IgD-negative memory B cell (primary cell): ENCODE measurements around the gene ENPP1. TPM values are rescaled to one million over a fixed set of nuclear protein-coding genes. Genes with fewer than 3 reads are reported as not detected.

Source experiments
- H3K27ac Mint-ChIP-seq, 3 donors: one replicate each; pipeline ENCODE4 v1.8.0; 2020 to 2022; ENCODE audit warnings: mild to moderate bottlenecking in 3 of 3, mixed read lengths in 3 of 3, moderate library complexity in 1 of 3
- H3K27me3 Mint-ChIP-seq: one replicate; pipeline ENCODE4 v1.8.0; 2021; ENCODE audit warnings: mixed read lengths
- H3K36me3 Mint-ChIP-seq: one replicate; pipeline ENCODE4 v1.8.0; 2020; ENCODE audit warnings: mild to moderate bottlenecking, mixed read lengths
- H3K4me1 Mint-ChIP-seq, 3 donors: one replicate each; pipeline ENCODE4 v1.8.0; 2020 to 2022; ENCODE audit warnings: mixed read lengths in 3 of 3, mild to moderate bottlenecking in 1 of 3
- H3K4me3 Mint-ChIP-seq, 4 donors: one replicate each; pipeline ENCODE4 v1.8.0; 2020 to 2022; ENCODE audit warnings: mild to moderate bottlenecking in 4 of 4, mixed read lengths in 4 of 4, moderate library complexity in 3 of 4
- H3K9me3 Mint-ChIP-seq, 3 donors: one replicate each; pipeline ENCODE4 v1.8.0; 2020 to 2021; ENCODE audit warnings: mixed read lengths in 3 of 3, mild to moderate bottlenecking in 1 of 3
- polyA plus RNA-seq: library from polyadenylated mRNA; unstranded; fragments of 300-500 nt; fragmentation: Illumina TruSeq; gene quantifications from one replicate; pipeline ENCODE4 v1.2.3, GENCODE V29; 2021

Gene ENPP1
- polyA plus RNA-seq, 1 donor from 2014 or later: 0.34 TPM

DNA sequence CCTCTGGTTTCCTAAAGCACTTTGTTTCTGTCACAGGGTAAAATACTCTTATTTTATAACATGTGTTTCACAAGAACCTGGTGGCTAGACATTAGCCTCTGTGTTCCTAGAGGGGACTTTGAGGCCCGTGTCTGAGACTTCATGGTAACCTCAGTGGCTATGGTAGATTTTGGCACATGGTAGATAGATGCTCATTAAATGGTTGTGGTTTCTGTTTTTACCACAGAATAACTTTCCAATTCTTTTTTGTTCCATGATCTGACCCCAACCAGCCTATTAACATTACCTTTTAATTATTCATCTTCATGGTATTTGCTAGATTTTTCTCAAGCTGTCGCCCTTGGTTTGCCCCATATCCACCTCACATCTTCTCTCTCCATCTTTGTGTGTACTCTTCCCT is 109.0 kb downstream of the ENPP1 start:
- peaks cover 15% of the 10 kb centered on the region for H3K27me3 Mint-ChIP-seq
- no peaks in the 10 kb centered on the region for H3K36me3 Mint-ChIP-seq
- peaks cover 9 to 16% (median 10%) of the 10 kb centered on the region in 3 donors for H3K4me1 Mint-ChIP-seq
- H3K4me3 Mint-ChIP-seq: no peak overlapping the region
- H3K9me3 Mint-ChIP-seq: peaks cover 2 to 3% (median 2%) of the 10 kb centered on the region in 3 donors
- no peak overlapping the region for H3K27ac Mint-ChIP-seq

DNA sequence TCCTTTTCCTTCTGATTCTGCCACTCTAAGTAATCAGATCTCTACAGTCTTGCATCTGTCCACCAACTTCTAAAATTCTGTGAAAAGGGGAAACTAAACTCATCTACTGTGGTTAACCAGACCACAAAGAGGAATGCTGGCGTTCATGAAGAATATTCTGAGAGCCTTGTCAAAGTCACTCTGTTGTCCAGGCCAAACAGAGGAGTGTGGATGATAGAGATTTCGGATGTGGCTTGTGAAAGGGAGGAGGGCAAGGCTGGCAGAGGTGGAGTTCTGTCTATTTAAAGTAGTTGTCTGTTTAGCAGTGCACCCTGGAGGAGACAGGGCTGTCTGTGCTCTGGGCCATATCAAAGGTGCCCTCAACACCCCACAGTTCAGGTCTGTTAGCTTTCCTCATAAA is 109.5 kb downstream of the ENPP1 start:
- peaks cover 9 to 16% (median 10%) of the 10 kb centered on the region in 3 donors for H3K4me1 Mint-ChIP-seq
- H3K27me3 Mint-ChIP-seq: peaks cover 13% of the 10 kb centered on the region
- peaks cover 2 to 7% (median 2%) of the 10 kb centered on the region in 3 donors for H3K9me3 Mint-ChIP-seq
- no peaks in the 10 kb centered on the region for H3K36me3 Mint-ChIP-seq
- H3K27ac Mint-ChIP-seq: no peak overlapping the region
- H3K4me3 Mint-ChIP-seq: no peak overlapping the region

DNA sequence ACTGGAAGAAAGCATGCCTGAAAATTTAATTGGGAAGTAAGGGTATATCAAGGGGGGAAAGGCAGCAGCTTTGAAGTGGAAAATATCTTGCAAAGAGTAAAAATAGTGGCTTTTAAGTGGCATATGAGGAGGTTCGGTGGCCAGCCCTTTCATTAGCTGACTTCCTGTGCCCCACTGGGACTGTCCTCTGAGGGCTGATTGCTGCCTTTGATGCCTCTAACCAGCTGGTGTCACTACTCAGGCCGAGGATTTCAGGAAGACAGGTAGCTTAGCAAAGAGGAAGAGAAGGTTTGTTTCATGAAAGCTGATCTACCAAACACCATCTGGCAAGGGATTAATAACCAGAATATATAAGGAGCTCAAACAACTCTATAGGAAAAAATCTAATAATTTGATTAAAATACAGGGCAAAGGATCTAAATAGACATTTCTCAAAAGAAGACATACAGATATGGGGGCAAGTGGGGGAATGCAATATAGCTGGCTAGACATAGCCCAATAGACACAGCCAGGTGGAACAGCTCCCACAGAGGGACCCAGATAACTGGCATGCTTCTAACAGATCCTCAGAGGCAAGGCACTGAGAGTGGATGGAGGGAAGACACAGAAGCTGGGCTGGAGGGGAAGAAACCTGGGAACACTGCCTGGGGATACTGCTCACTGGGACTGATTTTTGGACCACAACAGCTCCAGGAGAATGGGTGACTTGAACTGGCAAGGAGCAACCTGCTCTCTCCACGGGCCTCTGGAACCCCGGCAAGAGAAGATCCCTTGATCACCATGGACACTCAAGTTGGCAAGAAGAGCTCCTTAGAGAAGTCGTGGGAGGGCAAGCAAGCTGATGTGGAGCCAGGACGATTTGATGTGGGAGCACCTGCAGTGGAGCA is 110.2 kb downstream of the ENPP1 start:
- Mint-ChIP-seq H3K9me3 (peaks cover 2 to 14% (median 2%) of the 10 kb centered on the region in 3 donors), H3K4me3 (no peak overlapping the region), H3K27ac (no peak overlapping the region), H3K4me1 (peaks cover 9 to 16% (median 10%) of the 10 kb centered on the region in 3 donors), H3K27me3 (peaks cover 13% of the 10 kb centered on the region), H3K36me3 (no peaks in the 10 kb centered on the region)

DNA sequence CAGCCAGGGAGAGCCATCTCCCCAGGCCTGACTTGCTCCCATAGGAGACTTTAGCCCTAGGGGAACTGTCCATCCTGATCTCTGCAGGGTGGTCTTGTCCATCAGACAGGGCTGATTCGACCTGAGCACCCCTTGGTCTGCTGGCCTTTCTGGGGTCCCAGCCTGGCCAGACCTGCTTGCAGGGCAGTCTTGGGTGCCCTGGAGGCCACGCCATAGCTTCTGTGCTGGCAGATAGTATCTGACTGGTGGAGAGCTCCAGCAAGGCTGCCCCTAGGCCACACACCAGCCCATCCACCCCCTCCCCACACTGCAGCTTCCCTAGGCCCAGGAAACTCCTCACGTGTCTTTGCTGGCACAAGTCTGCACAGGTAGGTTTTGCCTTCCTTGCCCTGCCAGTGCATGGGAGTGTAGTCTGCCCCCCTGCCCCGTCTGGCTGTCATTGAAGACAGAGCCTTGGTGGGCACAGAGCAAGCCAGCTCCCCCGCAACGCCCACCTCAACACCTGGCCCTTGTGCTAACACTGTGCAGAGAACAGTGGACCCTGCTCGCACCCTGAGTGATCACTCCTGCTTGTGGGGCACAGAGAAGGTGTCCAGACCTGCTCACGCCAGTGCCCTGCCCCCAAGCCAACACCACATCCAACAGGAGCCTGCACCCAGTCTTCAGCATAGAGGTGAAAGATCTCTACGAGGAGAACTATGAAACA is 111.0 kb downstream of the ENPP1 start:
- Mint-ChIP-seq H3K36me3 (no peaks in the 10 kb centered on the region), H3K9me3 (peaks cover 2 to 16% (median 2%) of the 10 kb centered on the region in 3 donors), H3K4me1 (peaks cover 9 to 16% (median 10%) of the 10 kb centered on the region in 3 donors), H3K27me3 (peaks cover 9% of the 10 kb centered on the region), H3K4me3 (no peak overlapping the region), H3K27ac (no peak overlapping the region)

DNA sequence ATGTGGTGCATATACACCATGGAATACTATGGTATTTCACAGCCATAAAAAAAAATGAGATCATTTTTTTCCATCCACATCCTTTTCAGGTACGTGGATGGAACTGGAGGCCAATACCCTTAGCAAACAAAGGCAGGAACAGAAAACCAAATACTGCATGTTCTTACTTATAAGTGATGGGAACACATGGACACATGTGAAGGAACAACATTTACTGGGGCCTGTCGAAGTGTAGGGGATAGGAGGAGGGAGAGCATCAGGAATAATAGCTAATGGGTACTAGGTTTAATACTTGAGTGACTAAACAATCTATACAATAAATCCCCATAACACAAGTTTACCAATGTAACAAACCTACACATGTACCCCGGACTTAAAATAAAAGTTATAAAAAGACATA is 112.8 kb downstream of the ENPP1 start:
- H3K27ac Mint-ChIP-seq: no peak overlapping the region

DNA sequence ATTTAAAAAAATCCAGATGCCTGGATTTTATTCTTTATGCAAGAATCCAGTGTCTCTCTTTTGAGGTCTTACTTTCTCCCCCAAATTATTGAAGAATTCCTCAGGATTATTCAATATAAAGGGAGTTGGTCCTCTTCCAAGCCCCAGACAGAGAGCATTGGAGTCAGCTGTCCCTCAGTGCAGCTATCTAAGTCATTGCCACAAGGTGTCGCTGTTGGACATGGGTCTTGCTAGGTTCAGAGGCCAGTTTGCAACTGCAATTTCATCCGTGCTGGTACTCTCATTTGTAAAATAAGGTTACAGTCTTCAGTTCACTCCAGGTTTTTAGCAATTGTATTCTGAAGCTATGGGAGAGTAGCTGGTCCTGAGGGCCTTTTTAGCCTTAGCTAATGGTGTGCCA is 115.5 kb downstream of the ENPP1 start:
- no peaks in the 10 kb centered on the region for H3K4me1 Mint-ChIP-seq
- no peak overlapping the region for H3K27ac Mint-ChIP-seq
- no peak overlapping the region for H3K4me3 Mint-ChIP-seq
- no peaks in the 10 kb centered on the region for H3K36me3 Mint-ChIP-seq
- peaks cover 4% of the 10 kb centered on the region for H3K27me3 Mint-ChIP-seq
- peaks cover 2 to 16% (median 2%) of the 10 kb centered on the region in 3 donors for H3K9me3 Mint-ChIP-seq

More for the DNA sequence above, 112.8 kb downstream of the ENPP1 start:
- H3K9me3 Mint-ChIP-seq: peaks cover 2 to 16% (median 2%) of the 10 kb centered on the region in 3 donors
- no peaks in the 10 kb centered on the region for H3K36me3 Mint-ChIP-seq
- peaks cover 9 to 10% (median 10%) of the 10 kb centered on the region in 3 donors for H3K4me1 Mint-ChIP-seq
- H3K27me3 Mint-ChIP-seq: peaks cover 6% of the 10 kb centered on the region
- H3K4me3 Mint-ChIP-seq: no peak overlapping the region

DNA sequence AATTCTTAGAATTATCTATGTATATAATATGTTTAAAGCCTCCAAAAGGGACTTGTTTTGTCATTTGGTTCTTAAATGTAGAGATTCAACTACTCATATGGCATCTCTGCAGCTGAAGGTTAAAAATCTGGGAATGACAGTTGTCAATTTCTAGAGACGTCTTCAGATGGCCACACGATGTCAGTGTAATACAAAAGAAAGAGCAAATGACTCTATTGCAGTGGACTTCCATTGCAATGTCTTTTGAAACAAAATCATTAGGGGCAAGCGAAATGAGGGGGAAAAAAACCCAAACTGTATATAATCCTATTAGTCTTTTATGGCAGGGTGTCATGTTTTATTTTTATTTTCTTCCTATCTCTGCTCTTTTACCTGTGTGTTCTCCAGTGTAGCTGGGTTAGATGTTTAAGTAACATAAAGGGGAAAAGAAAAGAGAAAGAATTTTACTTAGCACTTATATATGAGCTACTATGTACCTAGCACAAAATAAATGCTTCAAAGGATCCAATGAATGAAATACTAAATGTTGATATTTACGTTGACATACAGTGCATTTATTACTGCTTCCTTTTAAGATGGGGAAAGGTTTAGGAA is 117.2 kb downstream of the ENPP1 start:
- Mint-ChIP-seq H3K9me3 (peaks cover 2 to 16% (median 2%) of the 10 kb centered on the region in 3 donors), H3K4me1 (no peaks in the 10 kb centered on the region), H3K4me3 (no peak overlapping the region), H3K36me3 (no peaks in the 10 kb centered on the region), H3K27ac (no peak overlapping the region), H3K27me3 (peaks cover 3% of the 10 kb centered on the region)

DNA sequence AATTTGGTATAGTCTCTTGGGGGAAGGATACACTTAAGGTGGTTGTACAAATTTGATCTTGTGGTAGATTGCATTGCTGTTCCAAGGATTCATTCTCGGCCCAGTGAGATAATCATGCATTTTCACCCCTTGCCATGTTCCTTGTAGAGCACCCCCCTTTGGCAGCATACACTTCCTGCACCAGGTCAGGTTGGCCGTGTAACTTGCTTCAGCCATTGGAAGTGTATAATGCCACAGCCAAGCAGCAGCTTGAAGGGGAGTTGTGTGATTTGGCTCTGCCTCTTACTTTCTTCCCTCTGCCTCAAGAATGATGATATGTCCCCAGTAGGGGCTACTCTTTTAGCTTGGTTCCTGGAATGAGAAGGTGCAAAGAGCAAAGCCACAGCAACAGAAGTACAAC is 121.4 kb downstream of the ENPP1 start:
- Mint-ChIP-seq H3K27ac (no peak overlapping the region), H3K4me1 (no peaks in the 10 kb centered on the region)

DNA sequence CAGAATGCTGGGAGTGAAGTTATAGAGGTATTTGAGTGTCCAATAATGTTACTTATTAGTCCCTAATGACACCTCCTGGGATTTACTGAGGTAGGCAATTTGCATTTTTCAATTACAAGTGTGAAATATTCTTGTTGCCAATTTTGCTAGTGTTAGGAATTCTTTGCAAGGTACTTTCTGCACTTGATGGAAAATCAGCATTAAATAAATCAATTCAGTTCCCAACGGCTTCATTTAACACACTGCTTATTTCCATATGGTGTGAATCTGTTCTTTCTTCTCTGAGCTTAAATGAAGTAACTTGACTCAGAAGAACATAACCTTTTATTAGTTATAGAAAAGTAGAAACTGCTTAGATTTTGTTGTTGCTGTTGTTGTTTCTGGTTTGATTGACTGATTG is 122.2 kb downstream of the ENPP1 start:
- Mint-ChIP-seq H3K27ac (no peak overlapping the region), H3K4me1 (no peaks in the 10 kb centered on the region), H3K4me3 (no peak overlapping the region), H3K9me3 (no peaks in the 10 kb centered on the region), H3K27me3 (peaks cover 3% of the 10 kb centered on the region), H3K36me3 (no peaks in the 10 kb centered on the region)

More for the DNA sequence above, 121.4 kb downstream of the ENPP1 start:
- Mint-ChIP-seq H3K36me3 (no peaks in the 10 kb centered on the region), H3K4me3 (no peak overlapping the region), H3K27me3 (peaks cover 5% of the 10 kb centered on the region), H3K9me3 (no peaks in the 10 kb centered on the region)

DNA sequence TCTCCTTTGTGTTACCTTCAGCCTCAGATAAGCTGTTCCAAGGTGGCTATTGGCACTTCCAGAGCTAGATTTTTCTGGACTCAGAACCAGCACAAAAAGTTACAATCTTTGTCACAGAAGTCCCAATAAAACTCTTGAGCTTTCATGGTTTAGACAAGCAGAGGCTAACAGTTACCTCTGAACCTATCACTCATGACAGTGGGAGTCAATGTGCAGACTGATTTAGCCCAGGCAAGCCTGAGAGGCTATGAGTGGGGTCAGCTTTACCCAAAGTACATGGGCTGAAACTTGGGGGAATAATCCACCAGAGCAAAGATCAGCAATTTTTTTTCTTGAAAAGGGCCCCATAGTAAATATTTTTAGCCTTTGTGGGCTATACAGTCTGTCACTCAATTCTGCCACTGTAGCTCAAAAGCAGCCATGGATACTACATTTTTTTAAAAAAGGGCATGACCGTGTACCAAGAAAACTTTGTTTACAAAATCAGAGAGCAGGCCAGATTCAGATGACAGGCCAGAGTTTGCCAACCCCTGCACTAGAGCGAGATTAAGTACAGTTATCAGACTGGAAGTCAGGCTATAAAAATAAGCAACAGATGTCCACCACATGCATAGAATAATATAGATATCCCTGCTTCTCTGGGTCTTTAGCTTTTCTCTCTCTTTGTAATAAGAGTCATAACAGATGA is 123.4 kb downstream of the ENPP1 start:
- Mint-ChIP-seq H3K36me3 (no peaks in the 10 kb centered on the region), H3K4me1 (no peaks in the 10 kb centered on the region), H3K27me3 (peaks cover 2% of the 10 kb centered on the region), H3K4me3 (no peak overlapping the region), H3K27ac (no peak overlapping the region), H3K9me3 (no peaks in the 10 kb centered on the region)

DNA sequence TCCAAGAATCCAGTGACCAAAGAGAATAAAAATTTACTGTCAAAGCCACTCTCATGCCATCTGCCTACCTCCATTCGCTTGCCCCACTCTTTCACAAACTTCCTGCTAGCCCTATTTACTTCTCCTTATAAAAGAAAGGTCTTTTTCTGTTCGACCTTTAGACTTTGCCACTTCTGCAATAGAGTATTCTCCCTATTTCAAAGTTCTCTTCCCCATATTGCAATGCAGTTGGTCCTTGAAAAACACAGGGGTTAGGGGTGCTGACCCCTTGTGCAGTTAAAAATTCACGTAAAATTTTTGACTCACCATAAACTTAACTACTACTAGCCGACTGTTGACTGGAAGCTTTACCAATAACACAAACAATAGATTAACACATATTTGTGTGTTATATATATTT is 128.3 kb downstream of the ENPP1 start:
- Mint-ChIP-seq H3K4me1 (no peaks in the 10 kb centered on the region), H3K36me3 (peaks cover 1% of the 10 kb centered on the region), H3K4me3 (no peak overlapping the region), H3K27ac (no peak overlapping the region), H3K27me3 (peaks cover 1% of the 10 kb centered on the region), H3K9me3 (no peaks in the 10 kb centered on the region)

DNA sequence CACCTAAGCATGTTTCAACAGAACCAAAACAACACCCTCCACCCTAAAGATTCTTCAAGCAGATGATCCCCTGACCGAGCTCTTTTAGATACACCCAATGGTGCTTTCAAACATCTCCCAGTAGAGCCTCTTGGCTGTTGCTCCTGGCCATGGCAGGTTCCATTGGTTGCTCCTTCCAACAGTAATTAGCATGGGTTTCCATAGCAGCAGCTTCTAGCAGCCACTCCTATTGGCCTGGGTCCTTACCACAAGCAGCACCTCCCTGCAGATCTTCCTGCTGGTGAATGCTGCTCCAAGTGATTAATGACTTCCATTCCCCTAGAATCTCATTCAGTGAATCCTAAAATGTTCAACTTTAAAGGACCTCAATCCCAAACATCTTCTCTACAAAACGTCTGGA is 129.4 kb downstream of the ENPP1 start:
- no peaks in the 10 kb centered on the region for H3K9me3 Mint-ChIP-seq
- no peaks in the 10 kb centered on the region for H3K4me1 Mint-ChIP-seq
- peaks cover 1% of the 10 kb centered on the region for H3K36me3 Mint-ChIP-seq
- peaks cover 1% of the 10 kb centered on the region for H3K27me3 Mint-ChIP-seq
- H3K27ac Mint-ChIP-seq: no peak overlapping the region
- H3K4me3 Mint-ChIP-seq: no peak overlapping the region

DNA sequence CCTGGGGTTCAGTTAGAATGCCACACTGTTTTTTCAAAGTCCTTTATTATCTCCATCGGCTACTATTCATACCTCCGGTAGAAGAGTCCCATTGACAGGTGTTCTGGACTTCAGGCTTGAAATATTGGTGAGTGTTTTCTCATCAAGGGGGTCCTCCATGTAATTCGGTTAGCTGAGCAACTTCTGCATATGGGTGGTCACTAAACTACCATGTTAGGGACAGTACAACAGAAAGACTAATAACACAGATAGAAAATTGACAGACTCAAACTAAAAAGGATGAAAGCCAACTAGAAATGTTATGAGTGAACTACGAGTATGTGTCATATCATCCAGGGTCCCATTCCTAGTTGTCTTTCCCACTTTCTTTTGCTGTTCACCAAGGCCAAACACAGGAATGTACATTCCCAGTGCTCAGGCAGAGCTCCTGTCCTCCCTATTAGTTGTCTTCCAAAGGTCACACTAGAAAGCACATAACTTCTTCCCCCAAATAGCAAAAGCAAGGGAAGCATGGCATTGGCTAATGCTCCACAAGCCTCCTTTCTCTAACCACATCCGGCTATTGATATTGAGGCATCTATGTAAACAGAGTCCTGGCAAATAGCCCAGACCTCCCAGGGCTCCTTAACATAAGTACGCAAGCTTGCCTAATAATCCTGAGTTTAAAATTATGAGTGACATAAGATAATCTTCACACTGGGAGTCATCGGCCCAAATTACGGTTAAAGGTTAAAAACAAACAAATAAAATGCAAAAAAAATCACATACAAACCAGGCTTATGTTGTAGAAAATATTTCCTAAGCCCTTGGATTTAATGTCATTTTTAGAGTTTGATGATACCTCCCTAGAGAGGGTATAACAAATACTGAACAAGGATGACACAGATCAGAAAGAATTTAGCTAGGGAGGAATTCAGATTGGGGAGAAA is 130.1 kb downstream of the ENPP1 start:
- Mint-ChIP-seq H3K36me3 (peaks cover 1% of the 10 kb centered on the region), H3K9me3 (no peaks in the 10 kb centered on the region), H3K27ac (no peak overlapping the region), H3K4me1 (no peaks in the 10 kb centered on the region), H3K4me3 (no peak overlapping the region), H3K27me3 (peaks cover 1% of the 10 kb centered on the region)
